Stomach (tissue), 4 donors: ENCODE data around the gene PILRB.

Experiments
- CTCF ChIP-seq, 7 experiments: fragments of 450-650 bp in 4 of 7; fragments of 200-600 bp in 3 of 7; sonication (generic) in 3 of 7; IDR thresholded peaks; one replicate each; pipeline ENCODE4 v1.5.1; 2016 to 2019; ENCODE audit warnings: antibody characterized with exemption in 7 of 7, control low read depth in 2 of 7, mild to moderate bottlenecking in 1 of 7
- POLR2A ChIP-seq, 4 donors: fragments of 450-650 bp; IDR thresholded peaks; one replicate each; pipeline ENCODE4 v1.6.1; 2016; ENCODE audit warnings: antibody characterized with exemption in 4 of 4, control low read depth in 2 of 4, mild to moderate bottlenecking in 1 of 4, moderate library complexity in 1 of 4

GRCh38 chr7:100372256-100372655 is 14.3 kb downstream of the PILRB start:
- TF ChIP-seq CTCF (IDR thresholded peaks at IDR 0.05) (no peak), POLR2A (IDR thresholded peaks at IDR 0.05) (no peak)
